ENCODE results near the gene CCDC30. TPM values are rescaled to one million over a fixed set of nuclear protein-coding genes. Genes with fewer than 3 reads are reported as not detected.

CCDC30 gene
- total RNA-seq, 1 experiment from 2014 or later, result 4.4 TPM

DNA sequence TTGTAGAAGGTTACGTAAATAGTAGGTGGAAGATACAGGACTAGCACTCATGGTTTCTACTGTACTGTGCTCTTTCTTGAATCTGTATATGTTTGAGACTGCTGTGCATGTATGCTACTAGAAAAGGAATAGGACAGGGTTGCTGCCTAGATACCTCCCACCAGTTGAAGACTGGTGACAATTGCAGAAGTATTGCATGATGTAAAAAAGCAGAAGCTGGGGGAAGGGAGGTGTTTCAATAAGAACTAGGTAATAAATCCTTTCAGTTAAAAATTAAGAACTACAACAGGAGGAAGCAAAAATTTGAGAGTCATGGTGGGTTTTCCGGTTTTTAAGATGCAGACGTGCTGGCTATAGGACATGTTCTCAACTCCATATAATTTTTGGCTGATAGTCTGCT lies 88.1 kb downstream of the CCDC30 start:
- no TSS peak for BruUV-seq (replicated peaks)

DNA sequence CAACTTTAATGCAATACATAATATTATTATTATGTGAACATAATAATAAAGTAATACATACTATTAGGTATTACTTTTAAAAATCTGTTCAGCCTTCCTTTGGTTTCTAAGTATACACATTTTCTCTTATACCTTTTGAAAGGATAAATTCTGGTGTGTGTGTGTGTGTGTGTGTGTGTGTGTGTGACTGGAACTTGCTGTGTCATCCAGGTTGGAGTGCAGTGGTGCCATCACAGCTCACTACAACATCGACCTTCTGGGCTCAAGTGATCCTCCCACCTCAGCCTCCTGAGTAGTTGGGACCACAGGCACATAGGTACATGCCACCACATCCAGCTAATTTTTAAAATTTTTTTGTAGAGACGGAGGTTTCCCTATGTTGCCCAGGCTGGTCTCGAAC lies 88.5 kb downstream of the CCDC30 start:
- no peak for DNase-seq
- no peaks in the 10 kb centered on the region for H3K27me3 Mint-ChIP-seq (ENCODE audit: unreplicated experiment)
- no peaks in the 10 kb centered on the region for H3K36me3 Mint-ChIP-seq (ENCODE audit: insufficient read depth, unreplicated experiment)
- no peaks in the 10 kb centered on the region for H3K4me1 Mint-ChIP-seq (ENCODE audit: low read depth, unreplicated experiment)
- CTCF ChIA-PET, result no interaction called here
- intact Hi-C loops (cut with micrococcal nuclease; ENCODE audit: unreplicated experiment), result no loop called here
- no peaks in the 10 kb centered on the region for H3K9me3 Mint-ChIP-seq (ENCODE audit: low read depth, unreplicated experiment)
- H3K27ac Mint-ChIP-seq (ENCODE audit: unreplicated experiment), result no peak overlapping the region
- BruUV-seq (replicated peaks), result no TSS peak
- TF ChIP-seq, protein P1, sequence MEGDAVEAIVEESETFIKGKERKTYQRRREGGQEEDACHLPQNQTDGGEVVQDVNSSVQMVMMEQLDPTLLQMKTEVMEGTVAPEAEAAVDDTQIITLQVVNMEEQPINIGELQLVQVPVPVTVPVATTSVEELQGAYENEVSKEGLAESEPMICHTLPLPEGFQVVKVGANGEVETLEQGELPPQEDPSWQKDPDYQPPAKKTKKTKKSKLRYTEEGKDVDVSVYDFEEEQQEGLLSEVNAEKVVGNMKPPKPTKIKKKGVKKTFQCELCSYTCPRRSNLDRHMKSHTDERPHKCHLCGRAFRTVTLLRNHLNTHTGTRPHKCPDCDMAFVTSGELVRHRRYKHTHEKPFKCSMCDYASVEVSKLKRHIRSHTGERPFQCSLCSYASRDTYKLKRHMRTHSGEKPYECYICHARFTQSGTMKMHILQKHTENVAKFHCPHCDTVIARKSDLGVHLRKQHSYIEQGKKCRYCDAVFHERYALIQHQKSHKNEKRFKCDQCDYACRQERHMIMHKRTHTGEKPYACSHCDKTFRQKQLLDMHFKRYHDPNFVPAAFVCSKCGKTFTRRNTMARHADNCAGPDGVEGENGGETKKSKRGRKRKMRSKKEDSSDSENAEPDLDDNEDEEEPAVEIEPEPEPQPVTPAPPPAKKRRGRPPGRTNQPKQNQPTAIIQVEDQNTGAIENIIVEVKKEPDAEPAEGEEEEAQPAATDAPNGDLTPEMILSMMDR (IDR thresholded peaks at IDR 0.05; ENCODE audit: unreplicated experiment), result no peak
- H3K4me3 Mint-ChIP-seq (ENCODE audit: low read depth, unreplicated experiment), result no peak overlapping the region

More for the DNA sequence above, 88.1 kb downstream of the CCDC30 start:
- TF ChIP-seq, protein P1 (IDR thresholded peaks at IDR 0.05; ENCODE audit: unreplicated experiment), result no peak
- Mint-ChIP-seq H3K36me3 (ENCODE audit: insufficient read depth, unreplicated experiment) (no peaks in the 10 kb centered on the region), H3K27ac (ENCODE audit: unreplicated experiment) (no peak overlapping the region), H3K9me3 (ENCODE audit: low read depth, unreplicated experiment) (no peaks in the 10 kb centered on the region), H3K4me1 (ENCODE audit: low read depth, unreplicated experiment) (no peaks in the 10 kb centered on the region), H3K27me3 (ENCODE audit: unreplicated experiment) (no peaks in the 10 kb centered on the region), H3K4me3 (ENCODE audit: low read depth, unreplicated experiment) (no peak overlapping the region)
- no peak for DNase-seq
- intact Hi-C loops (cut with micrococcal nuclease; ENCODE audit: unreplicated experiment), result no loop called here
- CTCF ChIA-PET, result no interaction called here

DNA sequence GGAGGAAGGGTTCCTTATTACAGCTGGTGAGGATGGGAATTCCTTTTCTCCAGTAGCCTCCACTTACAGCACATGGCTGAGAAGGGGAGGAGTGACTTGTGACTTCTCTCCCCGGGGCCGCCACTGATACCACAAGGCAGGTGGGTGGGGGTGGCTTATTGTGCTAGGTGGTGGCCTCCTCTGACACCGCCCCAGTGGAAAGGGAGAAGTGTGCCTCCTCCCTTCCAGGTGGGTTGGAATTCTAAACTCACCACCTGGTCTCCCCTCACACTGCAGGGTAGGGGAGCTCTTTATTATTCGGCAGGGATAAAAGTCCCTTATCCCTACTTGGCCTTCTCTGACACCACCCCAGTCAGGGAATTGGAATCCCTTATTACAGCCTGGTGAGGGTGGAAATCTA lies 89.5 kb downstream of the CCDC30 start:
- DNase-seq, result no peak
- Mint-ChIP-seq H3K27me3 (ENCODE audit: unreplicated experiment) (no peaks in the 10 kb centered on the region), H3K4me3 (ENCODE audit: low read depth, unreplicated experiment) (no peak overlapping the region), H3K4me1 (ENCODE audit: low read depth, unreplicated experiment) (no peaks in the 10 kb centered on the region), H3K27ac (ENCODE audit: unreplicated experiment) (no peak overlapping the region), H3K36me3 (ENCODE audit: insufficient read depth, unreplicated experiment) (no peaks in the 10 kb centered on the region), H3K9me3 (ENCODE audit: low read depth, unreplicated experiment) (no peaks in the 10 kb centered on the region)
- intact Hi-C loops (cut with micrococcal nuclease; ENCODE audit: unreplicated experiment), result no loop called here
- no TSS peak for BruUV-seq (replicated peaks)
- CTCF ChIA-PET, result no interaction called here
- TF ChIP-seq, protein P1 (IDR thresholded peaks at IDR 0.05; ENCODE audit: unreplicated experiment), result no peak

DNA sequence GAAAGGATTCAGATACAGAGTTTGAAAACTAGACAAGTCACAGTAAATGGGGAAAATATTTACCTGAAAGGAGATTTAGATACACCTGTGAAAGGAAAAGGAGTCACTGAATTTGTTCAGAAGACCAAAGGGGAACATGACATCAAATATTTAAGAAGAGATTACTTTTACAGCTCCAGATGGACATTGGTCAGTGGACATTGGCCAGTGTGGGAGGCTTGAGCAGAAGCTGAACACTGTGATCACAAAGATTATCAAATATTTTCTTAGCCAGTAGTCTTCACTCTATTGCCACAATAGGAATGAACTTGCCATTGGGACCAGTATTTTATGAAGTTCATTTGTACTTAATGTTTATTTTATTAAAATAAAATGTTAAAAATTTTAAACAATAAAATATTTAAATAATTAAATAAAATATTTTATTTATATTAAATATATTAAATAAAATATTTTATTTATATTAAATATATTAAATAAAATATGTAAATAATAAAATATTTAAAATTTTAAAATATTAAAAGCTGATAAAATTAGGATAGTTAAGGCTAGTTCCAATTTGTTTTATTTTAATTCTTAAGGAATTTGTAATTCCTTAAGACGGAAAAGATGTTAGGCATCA lies 94.3 kb downstream of the CCDC30 start:
- Mint-ChIP-seq H3K36me3 (ENCODE audit: insufficient read depth, unreplicated experiment) (no peaks in the 10 kb centered on the region), H3K9me3 (ENCODE audit: low read depth, unreplicated experiment) (peaks cover 3% of the 10 kb centered on the region), H3K4me1 (ENCODE audit: low read depth, unreplicated experiment) (no peaks in the 10 kb centered on the region), H3K27me3 (ENCODE audit: unreplicated experiment) (no peaks in the 10 kb centered on the region), H3K27ac (ENCODE audit: unreplicated experiment) (no peak overlapping the region), H3K4me3 (ENCODE audit: low read depth, unreplicated experiment) (no peak overlapping the region)
- intact Hi-C loops (cut with micrococcal nuclease; ENCODE audit: unreplicated experiment), result no loop called here
- no peak for DNase-seq
- CTCF ChIA-PET, result interaction anchor here (1.1 kb wide), 1 partner anchor 188 kb away, joined by 3 read pairs; no protein-coding TSS in a partner anchor
- no TSS peak for BruUV-seq (replicated peaks)
- TF ChIP-seq, protein P1 (IDR thresholded peaks at IDR 0.05; ENCODE audit: unreplicated experiment), result no peak

Data from Calu3 (cell line).